HUDEP-2 (cell line): ENCODE measurements around the gene PCDH1.
"Not testable (repeated sequence)": the region's sequence is repeated elsewhere in the genome, so short reads cannot be mapped to it uniquely, and the experiment has no call there.

Source experiments
- DNase-seq, 76 experiments: peaks; one replicate each; lab custom pipeline; 2025; ENCODE audit not compliant: unreplicated experiment in 76 of 76; lab: John Stamatoyannopoulos, UW

Gene PCDH1

GRCh38 chr5:141840280-141840812 is 37.9 kb downstream of the PCDH1 start:
- no peak for DNase-seq

GRCh38 chr5:141839015-141839513 is 39.1 kb downstream of the PCDH1 start:
- no peak for DNase-seq

GRCh38 chr5:141838326-141839014 is 39.7 kb downstream of the PCDH1 start:
- peak in 3 of 76 experiments; percentile 6 to 17 (median 9) for DNase-seq

GRCh38 chr5:141835928-141836670 is 42.1 kb downstream of the PCDH1 start:
- no peak for DNase-seq

GRCh38 chr5:141834331-141834730 is 43.9 kb downstream of the PCDH1 start:
- no peak for DNase-seq

- DNase-seq, result no peak
Observed at GRCh38 chr5:141832131-141832530, 46.1 kb downstream of the PCDH1 start.

- no peak for DNase-seq
Observed at GRCh38 chr5:141828162-141828561, 50.0 kb downstream of the PCDH1 start.

GRCh38 chr5:141826674-141827073 is 51.5 kb downstream of the PCDH1 start:
- no peak for DNase-seq

- peak in 3 of 76 experiments; percentile 2 to 12 (median 5) for DNase-seq
Observed at GRCh38 chr5:141825791-141826560, 52.2 kb downstream of the PCDH1 start.

GRCh38 chr5:141825241-141825671 is 53.0 kb downstream of the PCDH1 start:
- DNase-seq, result no peak

- no peak for DNase-seq
Observed at GRCh38 chr5:141824717-141825116, 53.5 kb downstream of the PCDH1 start.

- DNase-seq, result no peak
Observed at GRCh38 chr5:141823056-141823455, 55.2 kb downstream of the PCDH1 start.

GRCh38 chr5:141822144-141822543 is 56.1 kb downstream of the PCDH1 start:
- no peak for DNase-seq

GRCh38 chr5:141821430-141821925 is 56.7 kb downstream of the PCDH1 start:
- DNase-seq, result no peak

GRCh38 chr5:141820686-141821085 is 57.5 kb downstream of the PCDH1 start:
- not testable (repeated sequence) for DNase-seq

GRCh38 chr5:141817631-141818030 is 60.6 kb downstream of the PCDH1 start:
- no peak for DNase-seq

GRCh38 chr5:141816598-141817399 is 61.4 kb downstream of the PCDH1 start:
- DNase-seq, result no peak

GRCh38 chr5:141815796-141816180 is 62.4 kb downstream of the PCDH1 start:
- DNase-seq, result no peak

- no peak for DNase-seq
Observed at GRCh38 chr5:141815051-141815795, 63.0 kb downstream of the PCDH1 start.
